GM12878 (cell line): ENCODE data around the gene KIF23. TPM values are rescaled to one million over a fixed set of nuclear protein-coding genes. Genes with fewer than 3 reads are reported as not detected.

Source experiments
- ATAC-seq: fragments of 200-7000 bp; cut with Tn5 transposase; 3 replicates; pipeline ENCODE4 v1.9.1; 2020; ENCODE audit warnings: mild to moderate bottlenecking, moderate library complexity
- BruUV-seq: library from RNA; stranded (reverse); fragments of 400-500 nt; replicated peaks from 2 replicates; lab custom pipeline; 2021; lab: Mats Ljungman, UMichigan
- CTCF ChIA-PET: fragments of 300-600 bp; sonication (Branson Sonifier 250); formaldehyde crosslinking; extraction: SDS; loops from one replicate; lab custom pipeline; 2021; ENCODE audit warnings: inconsistent platforms; lab: Yijun Ruan, JAX
- POLR2A ChIA-PET: fragments of 350-600 bp; formaldehyde crosslinking; extraction: SDS; loops from one replicate; lab custom pipeline; 2021; ENCODE audit warnings: inconsistent platforms; lab: Charles Lee
- RAD21 ChIA-PET: fragments of 300-600 bp; sonication (Branson Sonifier 250); formaldehyde crosslinking; loops from one replicate; lab custom pipeline; 2023; ENCODE audit warnings: antibody characterized with exemption; ENCODE audit not compliant: unreplicated experiment; lab: Charles Lee
- SMC1A ChIA-PET: fragments of 300-600 bp; sonication (Branson Sonifier 250); formaldehyde crosslinking; loops from one replicate; lab custom pipeline; 2023; ENCODE audit not compliant: unreplicated experiment, uncharacterized antibody; lab: Charles Lee
- DNase-seq: peaks from one replicate; pipeline ENCODE4 v3.0.0-alpha.2; 2011; ENCODE audit warnings: low read depth, low spot score
- FAIRE-seq: peaks from 3 replicates; lab custom pipeline; 2011; peaks lifted over from hg19 to GRCh38; lab: Jason Lieb, UNC
- H2AFZ ChIP-seq: 2 replicates; pipeline ENCODE4 v1.6.0; 2011; ENCODE audit warnings: low read depth, low read length, control low read depth; ENCODE audit not compliant: control insufficient read depth
- H3K27ac ChIP-seq: 2 replicates; pipeline ENCODE4 v1.5.1; 2011; ENCODE audit warnings: control low read depth; ENCODE audit not compliant: control insufficient read depth, insufficient read depth
- H3K27me3 ChIP-seq, 2 experiments: replicated peaks in 1 of 2; 2 replicates each; pipeline versions ENCODE4 v1.6.0 to v1.6.1; 2011; ENCODE audit warnings: low read length in 1 of 2; ENCODE audit not compliant: control insufficient read depth in 2 of 2, insufficient read depth in 2 of 2
- H3K36me3 ChIP-seq, 2 experiments: 2 replicates each; pipeline ENCODE4 v1.5.1; 2011; ENCODE audit warnings: low read length in 1 of 2; ENCODE audit not compliant: control insufficient read depth in 2 of 2, insufficient read depth in 2 of 2
- H3K4me1 ChIP-seq: 2 replicates; pipeline ENCODE4 v1.6.1; 2011; ENCODE audit warnings: mild to moderate bottlenecking, low read length, moderate library complexity, mixed read lengths; ENCODE audit not compliant: control insufficient read depth, insufficient read depth
- H3K4me2 ChIP-seq: 2 replicates; pipeline ENCODE4 v1.6.0; 2011; ENCODE audit warnings: control low read depth; ENCODE audit not compliant: control insufficient read depth, insufficient read depth
- H3K4me3 ChIP-seq: fragments of 200-600 bp; sonication (generic); 2 replicates; pipeline ENCODE4 v1.5.1; 2016
- H3K79me2 ChIP-seq: 2 replicates; pipeline ENCODE4 v1.6.0; 2011; ENCODE audit warnings: low read length; ENCODE audit not compliant: control insufficient read depth, insufficient read depth
- H3K9ac ChIP-seq: 2 replicates; pipeline ENCODE4 v1.8.0; 2011; ENCODE audit warnings: low read length, control low read depth, mixed read lengths; ENCODE audit not compliant: control insufficient read depth, insufficient read depth
- H3K9me3 ChIP-seq: replicated peaks from 3 replicates; pipeline ENCODE4 v1.5.1; 2011; ENCODE audit warnings: mild to moderate bottlenecking, low read length; ENCODE audit not compliant: control insufficient read depth, insufficient read depth
- H4K20me1 ChIP-seq: 2 replicates; pipeline ENCODE4 v1.6.0; 2011; ENCODE audit not compliant: control insufficient read depth, insufficient read depth
- ATF3 ChIP-seq: IDR thresholded peaks from 2 replicates; pipeline ENCODE4 v1.6.1; 2011; ENCODE audit warnings: low read depth, mild to moderate bottlenecking, low read length, moderate library complexity, borderline replicate concordance; ENCODE audit errors: extremely low read depth
- ATF7 ChIP-seq: fragments of 450-650 bp; IDR thresholded peaks from 2 replicates; pipeline ENCODE4 v1.6.1; 2016; ENCODE audit warnings: low read depth, mild to moderate bottlenecking
- CHD4 ChIP-seq: fragments of 200-600 bp; sonication (generic); IDR thresholded peaks from 2 replicates; pipeline ENCODE4 v1.6.1; 2016; ENCODE audit warnings: mild to moderate bottlenecking
- EZH2 ChIP-seq: IDR thresholded peaks from 2 replicates; pipeline ENCODE4 v1.6.1; 2012; ENCODE audit warnings: low read depth, mild to moderate bottlenecking, control low read depth, inconsistent platforms, low read length, borderline replicate concordance; ENCODE audit not compliant: control insufficient read depth
- KAT2A ChIP-seq: conservative IDR thresholded peaks from 2 replicates; pipeline ENCODE4 v1.6.1; 2011; ENCODE audit warnings: low read depth, low read length; ENCODE audit not compliant: control insufficient read depth
- MYC ChIP-seq: IDR thresholded peaks from 2 replicates; pipeline ENCODE4 v1.6.1; 2011; ENCODE audit warnings: mild to moderate bottlenecking, low read length, moderate library complexity, inconsistent platforms; ENCODE audit not compliant: insufficient read depth, insufficient replicate concordance, insufficient read length, severe bottlenecking
- NFIC ChIP-seq: IDR thresholded peaks from 2 replicates; pipeline ENCODE4 v1.6.1; 2012; ENCODE audit warnings: low read depth, mild to moderate bottlenecking, inconsistent platforms, low read length, moderate library complexity
- POLR2AphosphoS2 ChIP-seq: IDR thresholded peaks from 2 replicates; pipeline ENCODE4 v1.6.1; 2011; ENCODE audit warnings: low read depth, mild to moderate bottlenecking, low read length, improper control_type of control experiment, moderate library complexity
- PRDM15 ChIP-seq: fragments of 450-650 bp; formaldehyde crosslinking; IDR thresholded peaks from 2 replicates; pipeline ENCODE4 v1.4.0; 2020; ENCODE audit warnings: mild to moderate bottlenecking, moderate library complexity
- RUNX3 ChIP-seq: IDR thresholded peaks from 2 replicates; pipeline ENCODE4 v1.6.1; 2012; ENCODE audit warnings: low read length, inconsistent platforms
- ZBTB40 ChIP-seq: fragments of 450-650 bp; IDR thresholded peaks from 2 replicates; pipeline ENCODE4 v1.6.1; 2016; ENCODE audit warnings: mild to moderate bottlenecking, moderate library complexity, borderline replicate concordance
- WGBS: methylation state at CpG from one replicate; pipeline ENCODE4 v1.1.6; 2016; ENCODE audit warnings: low lambda C conversion rate; ENCODE audit not compliant: insufficient replicate concordance, insufficient coverage; ENCODE audit errors: missing lambda C conversion rate; 5-methylcytosine and 5-hydroxymethylcytosine counted together
- in situ Hi-C: fragments of 300-500 bp; cut with MboI; formaldehyde crosslinking; loops from 9 replicates; pipeline ENCODE4 v1.14.3; 2018; ENCODE audit warnings: mixed read lengths
- intact Hi-C: fragments of 100-400 bp; cut with micrococcal nuclease; formaldehyde crosslinking; loops from one replicate; pipeline ENCODE4 v1.14.2; 2022; ENCODE audit not compliant: unreplicated experiment
- polyA plus RNA-seq, 11 experiments: library from polyadenylated mRNA; depleted of rRNA in 4 of 11; unstranded in 6 of 11; stranded (reverse) in 5 of 11; fragments of >200 nt; fragmentation: Nextera tagmentation in 4 of 11; fragmentation: Illumina TruSeq in 1 of 11; extraction: Ambion mirVana in 4 of 11; extraction: Trizol in 1 of 11; gene quantifications; 1 replicate in 1 of 11; 2 replicates in 10 of 11; pipeline versions ENCODE4 v1.2.1 to v1.2.3, GENCODE V29; 2011 to 2016; ENCODE audit warnings: inconsistent platforms in 2 of 11, missing spikeins in 2 of 11, low read depth in 1 of 11
- total RNA-seq, 4 experiments: library from RNA; depleted of rRNA in 3 of 4; stranded (reverse); fragments of >200 nt in 3 of 4; fragmentation: Illumina TruSeq in 1 of 4; extraction: Trizol in 1 of 4; gene quantifications; 2 replicates each; pipeline versions ENCODE4 v1.2.1 to v1.2.3, GENCODE V29; 2013 to 2021
- TF ChIP-seq, protein P1 (sequence below): IDR thresholded peaks from 2 replicates; pipeline ENCODE4 v1.6.1; 2011; ENCODE audit warnings: borderline replicate concordance, low read depth, mild to moderate bottlenecking, moderate library complexity, low read length; ENCODE audit not compliant: insufficient read depth, poor library complexity, severe bottlenecking
- TF ChIP-seq, protein P2 (sequence below): IDR thresholded peaks from 2 replicates; pipeline ENCODE4 v1.6.1; 2012; ENCODE audit warnings: low read length, inconsistent platforms

Gene KIF23
- total and polyA plus RNA-seq, 10 of the 15 experiments (the other 5 are each of a cell fraction or from before 2014, with no cell fraction given), result 28.0 to 62.5 (median 46.6) TPM

DNA sequence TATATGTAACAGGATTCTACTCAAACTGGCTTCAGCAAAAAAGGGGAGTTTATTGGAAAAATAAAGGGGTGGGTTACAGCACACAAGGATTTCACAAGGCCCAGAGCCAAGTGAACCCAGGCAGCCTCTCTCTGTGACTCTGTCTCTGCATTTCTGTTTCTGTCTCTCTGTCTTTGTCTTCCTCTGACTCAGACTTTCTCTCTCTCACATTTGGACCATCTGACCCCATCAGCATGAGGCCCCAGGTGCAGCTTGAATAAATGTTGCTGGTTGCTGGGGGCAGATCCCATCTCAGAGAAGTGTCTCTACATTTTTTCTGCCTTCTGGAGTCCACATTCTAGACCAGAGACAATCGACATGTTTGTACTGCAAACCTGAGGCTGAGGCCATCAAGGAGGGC lies 83.5 kb downstream of the KIF23 start:
- Histone ChIP-seq H3K4me3 (no peak overlapping the region), H3K79me2 (no peaks in the 10 kb centered on the region), H3K36me3 (no peaks in the 10 kb centered on the region), H3K9ac (no peak overlapping the region), H2AFZ (no peak overlapping the region), H4K20me1 (no peaks in the 10 kb centered on the region; the same call in 1 of the 2 replicates), H3K4me2 (no peak overlapping the region), H3K9me3 (no peaks in the 10 kb centered on the region), H3K4me1 (no peaks in the 10 kb centered on the region), H3K27me3 (no peaks in the 10 kb centered on the region), H3K27ac (no peak overlapping the region)
- ChIA-PET POLR2A (no interaction called here), RAD21 (no interaction called here), SMC1A (no interaction called here), CTCF (no interaction called here)
- no peak for FAIRE-seq
- WGBS, result 0% methylated on average over 1 of the region's 1 CpG
- no peak for DNase-seq
- in situ Hi-C loops (no loop called here), intact Hi-C loops (no loop called here)
- BruUV-seq, result no TSS peak
- ATAC-seq, result no peak
- TF ChIP-seq MYC (no peak), CHD4 (no peak), ZBTB40 (no peak), POLR2AphosphoS2 (no peak), KAT2A (no peak), NFIC (no peak), RUNX3 (no peak), ATF7 (no peak), EZH2 (no peak), ATF3 (no peak), PRDM15 (no peak)
- TF ChIP-seq, protein P1, sequence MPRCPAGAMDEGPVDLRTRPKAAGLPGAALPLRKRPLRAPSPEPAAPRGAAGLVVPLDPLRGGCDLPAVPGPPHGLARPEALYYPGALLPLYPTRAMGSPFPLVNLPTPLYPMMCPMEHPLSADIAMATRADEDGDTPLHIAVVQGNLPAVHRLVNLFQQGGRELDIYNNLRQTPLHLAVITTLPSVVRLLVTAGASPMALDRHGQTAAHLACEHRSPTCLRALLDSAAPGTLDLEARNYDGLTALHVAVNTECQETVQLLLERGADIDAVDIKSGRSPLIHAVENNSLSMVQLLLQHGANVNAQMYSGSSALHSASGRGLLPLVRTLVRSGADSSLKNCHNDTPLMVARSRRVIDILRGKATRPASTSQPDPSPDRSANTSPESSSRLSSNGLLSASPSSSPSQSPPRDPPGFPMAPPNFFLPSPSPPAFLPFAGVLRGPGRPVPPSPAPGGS, result no peak
- TF ChIP-seq, protein P2, sequence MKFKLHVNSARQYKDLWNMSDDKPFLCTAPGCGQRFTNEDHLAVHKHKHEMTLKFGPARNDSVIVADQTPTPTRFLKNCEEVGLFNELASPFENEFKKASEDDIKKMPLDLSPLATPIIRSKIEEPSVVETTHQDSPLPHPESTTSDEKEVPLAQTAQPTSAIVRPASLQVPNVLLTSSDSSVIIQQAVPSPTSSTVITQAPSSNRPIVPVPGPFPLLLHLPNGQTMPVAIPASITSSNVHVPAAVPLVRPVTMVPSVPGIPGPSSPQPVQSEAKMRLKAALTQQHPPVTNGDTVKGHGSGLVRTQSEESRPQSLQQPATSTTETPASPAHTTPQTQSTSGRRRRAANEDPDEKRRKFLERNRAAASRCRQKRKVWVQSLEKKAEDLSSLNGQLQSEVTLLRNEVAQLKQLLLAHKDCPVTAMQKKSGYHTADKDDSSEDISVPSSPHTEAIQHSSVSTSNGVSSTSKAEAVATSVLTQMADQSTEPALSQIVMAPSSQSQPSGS, result no peak
